ENCODE measurements around the gene TBC1D23.
"Not testable (repeated sequence)": the region's sequence is repeated elsewhere in the genome, so short reads cannot be mapped to it uniquely, and the experiment has no call there.

The TBC1D23 gene

DNA sequence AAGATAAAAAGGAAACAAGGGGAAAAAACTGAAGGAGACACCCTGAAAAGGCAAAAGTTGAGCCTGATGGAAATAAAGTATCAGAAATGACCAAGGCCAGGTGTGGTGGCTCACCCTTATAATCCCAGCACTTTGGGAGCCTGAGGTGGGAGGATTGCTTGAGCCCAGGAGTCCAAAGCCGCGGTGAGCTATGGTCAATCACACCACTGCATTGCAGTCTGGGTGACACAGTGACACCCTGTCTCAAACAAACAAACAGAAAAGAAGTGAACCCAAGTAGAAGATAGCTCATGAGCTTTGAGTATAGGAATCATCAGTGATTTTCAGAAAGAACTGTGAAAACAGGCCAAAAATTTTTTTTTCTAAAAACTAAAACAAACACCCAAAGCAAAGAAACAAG is 26.4 kb upstream of the TBC1D23 start:
- ChIA-PET POLR2A (no interaction called here), CTCF (no interaction called here)
- no peak overlapping the region for H3K4me3 ChIP-seq (ENCODE audit: low read depth, low read length)
- no peak for DNase-seq (ENCODE audit: low read depth, low spot score)
- TF ChIP-seq, protein P1, sequence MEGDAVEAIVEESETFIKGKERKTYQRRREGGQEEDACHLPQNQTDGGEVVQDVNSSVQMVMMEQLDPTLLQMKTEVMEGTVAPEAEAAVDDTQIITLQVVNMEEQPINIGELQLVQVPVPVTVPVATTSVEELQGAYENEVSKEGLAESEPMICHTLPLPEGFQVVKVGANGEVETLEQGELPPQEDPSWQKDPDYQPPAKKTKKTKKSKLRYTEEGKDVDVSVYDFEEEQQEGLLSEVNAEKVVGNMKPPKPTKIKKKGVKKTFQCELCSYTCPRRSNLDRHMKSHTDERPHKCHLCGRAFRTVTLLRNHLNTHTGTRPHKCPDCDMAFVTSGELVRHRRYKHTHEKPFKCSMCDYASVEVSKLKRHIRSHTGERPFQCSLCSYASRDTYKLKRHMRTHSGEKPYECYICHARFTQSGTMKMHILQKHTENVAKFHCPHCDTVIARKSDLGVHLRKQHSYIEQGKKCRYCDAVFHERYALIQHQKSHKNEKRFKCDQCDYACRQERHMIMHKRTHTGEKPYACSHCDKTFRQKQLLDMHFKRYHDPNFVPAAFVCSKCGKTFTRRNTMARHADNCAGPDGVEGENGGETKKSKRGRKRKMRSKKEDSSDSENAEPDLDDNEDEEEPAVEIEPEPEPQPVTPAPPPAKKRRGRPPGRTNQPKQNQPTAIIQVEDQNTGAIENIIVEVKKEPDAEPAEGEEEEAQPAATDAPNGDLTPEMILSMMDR (IDR thresholded peaks at IDR 0.05; ENCODE audit: insufficient read depth, low read length, missing control alignments), result no peak

DNA sequence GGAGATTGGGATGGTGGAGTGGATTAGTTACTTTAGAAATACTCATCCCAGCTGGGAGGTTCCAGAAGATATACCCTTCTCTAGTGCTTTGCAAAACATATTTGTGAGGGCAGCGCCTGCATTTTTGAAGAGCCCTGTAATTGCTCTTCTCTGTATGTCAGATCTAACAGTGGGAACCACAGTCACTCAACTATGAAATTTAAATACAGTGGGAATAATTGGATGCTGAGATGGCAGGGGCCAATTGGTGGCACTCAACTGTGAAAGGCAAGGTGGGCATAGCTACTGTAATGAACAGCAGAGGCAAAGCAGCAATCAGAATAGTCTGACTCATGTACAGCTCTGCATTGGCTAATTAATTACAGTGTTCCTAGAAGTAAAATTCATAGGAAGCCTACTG is 22.2 kb upstream of the TBC1D23 start:
- DNase-seq (ENCODE audit: low read depth, low spot score), result no peak
- no peak overlapping the region for H3K4me3 ChIP-seq (ENCODE audit: low read depth, low read length)
- ChIA-PET POLR2A (no interaction called here), CTCF (no interaction called here)
- TF ChIP-seq, protein P1 (IDR thresholded peaks at IDR 0.05; ENCODE audit: insufficient read depth, low read length, missing control alignments), result no peak

DNA sequence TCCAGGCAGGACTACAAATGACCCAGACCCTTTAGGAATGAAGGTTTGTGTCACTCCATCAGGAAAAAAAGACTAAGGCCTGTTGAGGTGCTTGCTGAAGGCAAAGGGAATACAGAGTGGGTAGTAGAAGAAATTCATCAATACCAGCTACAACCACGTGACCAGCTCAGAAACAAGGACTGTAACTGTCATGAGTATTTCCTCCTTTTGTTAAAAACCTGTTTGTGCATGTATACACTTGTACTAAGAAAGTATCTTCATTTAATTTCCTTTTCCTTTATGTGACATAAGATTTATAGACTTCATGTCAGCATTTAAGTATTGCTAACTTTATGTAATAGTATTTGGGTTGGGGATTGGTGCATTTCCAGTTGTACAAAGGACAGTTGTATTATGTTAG is 18.3 kb upstream of the TBC1D23 start:
- POLR2A ChIA-PET; H3K4me3 ChIP-seq (ENCODE audit: low read depth, low read length); DNase-seq (ENCODE audit: low read depth, low spot score): not testable (repeated sequence)
- CTCF ChIA-PET, result interaction anchor here (0.6 kb wide), 1 partner anchor 284 kb away, joined by 3 read pairs; no protein-coding TSS in a partner anchor

DNA sequence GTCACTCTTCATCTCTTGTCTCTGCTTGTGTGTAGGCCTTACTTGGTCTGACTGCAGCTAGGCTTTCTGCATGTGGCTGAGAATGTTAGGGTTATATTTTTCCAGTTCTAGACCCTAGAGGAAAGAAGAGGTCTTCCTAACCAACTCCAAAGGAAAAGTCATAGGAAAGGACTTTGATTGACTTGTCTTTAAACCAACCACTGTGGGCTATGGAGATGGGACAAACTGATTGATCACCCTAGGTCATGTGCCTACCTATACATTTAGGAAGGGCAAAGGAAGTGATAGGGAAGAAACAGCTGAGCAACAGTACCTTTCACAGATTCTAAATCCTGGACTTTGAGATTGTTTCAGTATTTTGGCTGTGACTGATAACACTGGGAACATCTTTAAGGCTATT is 16.5 kb upstream of the TBC1D23 start:
- TF ChIP-seq, protein P1 (IDR thresholded peaks at IDR 0.05; ENCODE audit: insufficient read depth, low read length, missing control alignments), result no peak
- POLR2A ChIA-PET, result no interaction called here
- CTCF ChIA-PET, result interaction anchor here (1.0 to 2.4 kb wide), 2 partner anchors 10 to 16 kb away, joined by 3 to 17 read pairs; partner anchors contain the start of gene TBC1D23
- no peak overlapping the region for H3K4me3 ChIP-seq (ENCODE audit: low read depth, low read length)
- no peak for DNase-seq (ENCODE audit: low read depth, low spot score)

DNA sequence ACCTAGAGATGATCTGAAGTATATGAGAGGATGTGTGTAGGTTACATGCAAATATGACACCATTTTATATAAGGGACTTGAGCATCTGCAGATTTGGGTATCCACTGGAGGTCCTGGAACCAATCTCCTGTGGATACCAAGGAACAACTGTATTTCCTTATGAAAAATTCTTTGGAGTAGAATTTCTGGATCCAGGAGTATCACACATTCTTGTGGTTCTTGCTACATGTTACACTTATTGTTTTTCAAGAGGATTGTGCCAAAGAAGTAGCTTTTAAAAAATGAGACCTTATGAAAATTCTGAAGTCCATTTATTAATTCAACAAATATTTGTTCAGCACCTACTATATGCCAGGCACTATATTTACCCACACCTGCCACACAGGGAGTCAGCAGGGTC is 15.7 kb upstream of the TBC1D23 start:
- CTCF ChIA-PET, result interaction anchor here (0.8 to 2.4 kb wide), 4 partner anchors 9 to 413 kb away, joined by 3 to 17 read pairs (median 4); no protein-coding TSS in a partner anchor
- TF ChIP-seq, protein P1 (IDR thresholded peaks at IDR 0.05; ENCODE audit: insufficient read depth, low read length, missing control alignments), result no peak
- POLR2A ChIA-PET, result no interaction called here
- H3K4me3 ChIP-seq (ENCODE audit: low read depth, low read length), result no peak overlapping the region
- no peak for DNase-seq (ENCODE audit: low read depth, low spot score)

DNA sequence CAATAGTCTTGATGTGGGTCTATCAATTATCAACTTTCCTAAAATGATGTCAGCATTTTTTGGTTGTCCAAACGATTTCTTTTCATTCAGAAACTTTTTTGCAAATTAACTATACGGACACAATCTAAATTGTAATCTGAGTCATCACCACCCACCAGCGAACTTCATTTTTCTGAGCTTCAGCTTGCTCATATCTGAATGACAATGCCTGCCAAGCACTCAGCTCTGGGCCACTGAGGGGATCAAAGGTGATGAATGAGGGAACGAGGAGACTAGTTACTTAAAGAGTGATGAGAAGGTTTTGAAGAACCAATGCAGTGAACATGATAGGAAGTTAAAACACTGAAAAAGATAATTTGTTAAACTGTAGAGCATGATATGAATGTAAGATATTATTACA is 14.9 kb upstream of the TBC1D23 start:
- TF ChIP-seq, protein P1 (IDR thresholded peaks at IDR 0.05; ENCODE audit: insufficient read depth, low read length, missing control alignments), result no peak
- ChIA-PET CTCF (interaction anchor here (0.8 to 2.4 kb wide), 6 partner anchors 8 to 402 kb away, joined by 3 to 17 read pairs (median 3); no protein-coding TSS in a partner anchor), POLR2A (no interaction called here)
- DNase-seq (ENCODE audit: low read depth, low spot score), result no peak
- no peak overlapping the region for H3K4me3 ChIP-seq (ENCODE audit: low read depth, low read length)

DNA sequence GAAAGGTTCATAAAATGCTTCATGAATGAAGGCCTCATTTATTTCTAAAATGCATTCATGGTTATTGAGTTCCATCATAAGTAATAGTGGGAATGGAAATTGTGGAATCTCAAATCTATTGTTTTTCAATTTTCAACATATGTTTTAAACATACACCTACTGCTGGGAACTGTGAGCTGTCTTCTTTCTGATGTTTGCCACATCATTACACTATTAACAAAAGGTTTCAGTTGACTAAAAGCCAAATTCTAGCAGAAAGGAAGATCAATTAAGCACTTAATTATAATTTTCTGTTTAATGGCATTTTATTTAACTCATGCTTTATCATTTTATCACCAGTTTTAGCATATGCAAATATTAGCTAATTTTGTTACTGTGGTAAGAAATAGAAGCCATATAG is 13.8 kb upstream of the TBC1D23 start:
- POLR2A ChIA-PET, result no interaction called here
- TF ChIP-seq, protein P1 (IDR thresholded peaks at IDR 0.05; ENCODE audit: insufficient read depth, low read length, missing control alignments), result no peak
- H3K4me3 ChIP-seq (ENCODE audit: low read depth, low read length), result no peak overlapping the region
- DNase-seq (ENCODE audit: low read depth, low spot score), result no peak
- CTCF ChIA-PET, result interaction anchor here (1.1 to 2.1 kb wide), 3 partner anchors 178 to 415 kb away, joined by 3 to 6 read pairs (median 4); no protein-coding TSS in a partner anchor

Data from AG04449 (cell line).